GM19025 (cell line): Measurements from ENCODE around the gene YOD1.
A peak's percentile ranks its signal among the peaks of the same experiment; 100 is the strongest.
"Not testable (repeated sequence)": the region's sequence is repeated elsewhere in the genome, so short reads cannot be mapped to it uniquely, and the experiment has no call there.

Experiments used
- ATAC-seq: cut with Tn5 transposase; IDR thresholded peaks from one replicate; pipeline ENCODE4 v1.9.1; 2021; ENCODE audit warnings: mild to moderate bottlenecking, low read depth, moderate library complexity; ENCODE audit not compliant: unreplicated experiment

Gene YOD1

GRCh38 chr1:207050480-207051190 lies 373 bp downstream of the YOD1 start:
- peak; percentile 40 for ATAC-seq

GRCh38 chr1:207049974-207050391 lies 1.0 kb downstream of the YOD1 start:
- ATAC-seq = no peak

DNA sequence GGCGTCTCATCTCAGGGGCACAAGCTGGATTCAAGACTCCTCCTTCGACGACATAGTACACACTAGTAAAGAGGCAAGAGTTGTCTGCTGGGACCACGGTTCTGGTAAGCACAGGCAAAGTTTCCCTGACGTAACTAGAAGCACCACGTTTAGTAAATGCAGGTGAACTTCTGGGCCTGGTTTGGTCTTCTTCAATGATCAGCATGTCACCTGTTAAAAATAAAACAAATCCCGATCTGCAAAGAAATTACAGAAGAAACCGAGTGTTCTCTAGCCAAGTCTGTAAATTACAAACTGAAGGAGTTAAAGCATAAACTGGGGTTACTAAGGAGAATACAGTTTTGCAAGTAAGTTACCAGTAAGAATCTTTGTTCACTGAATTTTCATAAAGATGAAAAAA lies 1.5 kb downstream of the YOD1 start:
- no peak for ATAC-seq

- no peak for ATAC-seq
Measured at GRCh38 chr1:207049054-207049453, 2.0 kb downstream of the YOD1 start.

DNA sequence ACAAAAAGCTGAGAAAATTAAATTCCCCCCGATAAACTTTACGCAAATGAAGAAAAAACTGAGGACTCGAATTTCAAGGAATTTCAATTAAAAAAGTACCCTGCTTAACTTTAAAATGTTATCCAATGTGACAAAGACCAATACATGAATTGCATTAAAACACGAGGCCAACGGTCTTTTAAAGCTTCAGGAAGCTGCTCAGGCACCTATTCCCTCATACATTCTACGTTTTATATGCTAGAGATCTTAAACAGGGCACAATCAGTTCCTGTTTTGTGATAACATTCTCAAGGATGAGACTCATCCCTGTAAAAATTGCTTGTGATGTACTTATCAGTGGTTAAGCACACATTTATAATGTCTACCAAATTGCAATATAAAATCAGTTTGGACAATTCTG lies 3.0 kb downstream of the YOD1 start:
- no peak for ATAC-seq

DNA sequence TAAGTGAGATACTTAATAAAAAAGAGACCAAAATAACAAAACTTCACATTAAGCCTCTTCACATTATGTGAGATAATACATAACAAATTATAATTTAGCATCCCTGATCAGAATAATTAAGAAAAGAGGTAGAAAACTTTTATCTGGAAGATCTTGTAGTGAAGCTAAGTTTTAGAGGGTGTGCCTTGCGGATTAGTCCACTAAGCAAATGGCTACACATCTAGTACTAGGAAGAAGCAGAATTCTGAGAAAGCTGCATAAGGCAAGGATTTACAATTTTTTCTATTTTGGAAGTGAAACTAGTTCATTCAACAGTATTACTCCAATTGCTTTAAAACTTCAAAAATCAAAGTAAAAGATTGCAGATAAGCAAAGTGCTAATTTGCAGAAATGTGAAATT lies 3.5 kb downstream of the YOD1 start:
- ATAC-seq = no peak

DNA sequence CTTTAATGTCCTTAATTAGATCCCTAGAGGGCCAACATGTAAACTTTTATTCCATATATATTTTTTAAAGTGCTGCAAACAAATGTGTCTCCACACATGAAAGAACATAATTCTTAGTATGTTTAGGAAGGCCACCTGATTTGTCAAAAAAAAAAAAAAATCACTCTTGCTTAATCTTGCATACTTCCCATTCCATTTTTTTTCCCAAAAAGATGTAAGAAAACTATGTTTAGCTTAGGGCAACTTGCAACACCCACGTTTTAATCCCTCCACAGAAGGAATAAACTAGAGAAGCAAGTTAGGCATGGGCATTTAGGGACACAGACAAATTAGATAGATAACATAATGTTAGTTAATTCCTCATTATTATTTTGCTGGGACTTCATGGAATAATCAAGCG lies 5.6 kb downstream of the YOD1 start:
- ATAC-seq = no peak

GRCh38 chr1:207041397-207041796 lies 9.6 kb downstream of the YOD1 start:
- ATAC-seq = not testable (repeated sequence)

GRCh38 chr1:207040181-207040533 lies 10.9 kb downstream of the YOD1 start:
- ATAC-seq = no peak

DNA sequence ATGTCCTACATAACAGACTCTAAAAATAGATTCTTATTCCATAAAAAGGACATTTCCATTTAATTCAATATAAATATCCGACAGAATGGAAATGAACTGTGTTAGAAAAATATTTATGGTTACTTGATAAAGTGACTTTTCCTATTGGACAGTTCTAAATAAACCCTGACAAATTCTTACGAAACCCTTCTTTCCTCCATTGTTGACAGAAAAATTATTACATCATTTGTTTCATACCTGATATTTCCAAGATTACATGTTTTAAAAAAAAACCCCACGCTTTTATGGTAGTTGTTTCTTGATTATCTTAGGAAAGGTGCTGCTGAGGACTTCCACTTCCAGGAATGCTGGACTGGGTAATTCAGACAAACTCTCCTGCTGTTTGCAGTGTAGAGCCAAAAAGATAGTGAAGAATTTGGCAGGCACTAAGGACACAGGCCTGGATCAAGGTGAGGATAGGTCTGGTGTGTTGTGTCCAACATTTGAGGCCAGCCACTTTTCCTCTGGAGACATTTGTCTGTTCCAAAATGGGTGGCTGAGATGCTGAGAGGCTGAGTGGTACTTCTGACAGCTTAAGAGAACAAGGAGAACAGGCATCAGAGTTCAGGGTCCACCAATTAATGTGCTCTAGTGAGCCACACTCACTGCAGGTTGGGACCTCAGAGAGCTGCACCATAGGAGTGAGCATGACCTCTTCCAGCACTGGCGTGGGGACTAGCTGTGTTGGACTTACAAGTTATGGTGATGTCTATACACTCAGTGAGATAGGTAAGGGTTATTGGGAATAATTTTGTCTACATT lies 11.4 kb downstream of the YOD1 start:
- ATAC-seq = no peak

DNA sequence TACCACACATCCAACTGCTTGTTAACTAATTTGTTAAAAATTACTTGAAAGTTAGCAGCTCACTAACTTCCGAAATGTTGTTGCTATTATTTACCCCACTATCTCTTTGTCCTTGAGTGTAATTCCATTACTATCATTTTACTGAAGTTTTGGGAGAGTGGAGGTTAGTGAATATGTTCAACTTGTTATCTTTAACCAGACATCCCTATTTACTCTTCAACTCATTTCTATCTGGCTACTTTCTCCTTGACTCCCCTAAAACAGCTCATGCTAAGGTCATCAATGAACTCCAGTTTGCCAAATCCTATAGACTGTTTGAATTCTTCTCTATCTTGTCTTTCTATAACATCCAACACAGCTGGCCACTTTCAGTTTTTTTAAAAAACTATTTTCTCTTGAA lies 14.1 kb downstream of the YOD1 start:
- no peak for ATAC-seq

DNA sequence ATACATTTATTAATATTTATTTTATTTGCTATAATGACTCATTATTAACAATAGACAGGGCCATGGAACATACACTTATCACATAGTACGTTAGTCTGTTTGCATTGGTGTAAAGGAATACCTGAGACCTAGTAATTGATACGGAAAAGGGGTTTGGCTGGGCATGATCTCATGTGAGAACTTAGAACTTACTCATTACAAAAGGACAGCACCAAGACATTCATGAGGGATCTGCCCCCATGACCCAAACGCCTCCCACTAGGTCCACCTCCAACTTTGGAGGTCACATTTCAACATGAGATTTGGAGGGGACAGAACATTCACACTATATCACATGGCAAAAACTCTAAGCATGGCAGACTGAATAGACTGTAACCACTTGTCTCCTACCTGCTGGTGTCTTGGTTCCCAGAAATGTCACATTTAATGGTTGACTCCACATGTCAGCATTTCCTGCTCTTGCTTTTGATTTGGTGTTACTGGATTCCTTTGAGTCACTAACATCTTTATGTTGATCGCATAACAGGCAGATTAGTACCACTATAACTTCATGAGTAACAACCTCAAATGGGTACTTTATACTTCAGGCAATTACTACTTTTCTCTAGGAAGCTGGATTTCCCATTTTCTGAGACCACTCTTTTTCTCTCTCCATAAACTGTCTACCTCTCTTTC lies 15.0 kb downstream of the YOD1 start:
- no peak for ATAC-seq

GRCh38 chr1:207034998-207035397 lies 16.0 kb downstream of the YOD1 start:
- ATAC-seq = no peak

DNA sequence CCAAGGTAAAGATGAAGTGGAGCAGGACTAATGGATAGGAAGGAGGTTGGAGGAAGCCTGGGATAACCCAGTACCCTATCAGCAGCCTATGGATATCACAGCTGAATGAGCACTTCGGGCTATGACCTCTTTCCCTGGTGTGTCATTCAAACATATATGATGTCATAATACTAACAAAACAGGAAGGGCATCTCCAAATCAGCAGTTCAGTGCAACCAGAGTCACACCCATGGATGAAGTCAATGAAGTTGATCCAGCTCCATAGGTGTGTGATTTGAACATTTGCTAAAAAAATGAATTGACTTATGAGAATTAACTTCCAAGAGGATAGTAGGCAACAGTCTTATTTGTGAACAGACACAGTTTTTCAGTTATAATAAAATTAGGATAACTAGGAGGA lies 16.8 kb downstream of the YOD1 start:
- ATAC-seq = no peak

DNA sequence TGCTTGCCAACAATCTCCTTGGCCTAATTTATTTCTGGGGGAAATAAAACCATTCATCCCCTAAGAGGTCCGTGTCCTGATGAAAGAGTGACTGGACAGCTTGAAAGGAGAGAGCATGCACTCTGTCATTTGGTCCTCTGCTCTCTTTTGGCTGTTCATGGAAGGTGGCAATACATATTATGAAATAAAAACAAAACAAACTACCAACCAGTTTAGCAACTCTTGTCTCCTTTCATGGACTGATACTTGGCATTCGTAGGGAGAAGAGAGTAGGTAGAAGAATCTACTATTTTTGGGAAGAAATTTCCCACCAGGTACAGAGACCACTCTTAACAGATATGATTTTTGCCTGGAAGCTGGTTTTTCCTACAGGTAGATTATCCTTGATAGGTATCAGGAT lies 17.7 kb downstream of the YOD1 start:
- ATAC-seq = no peak

DNA sequence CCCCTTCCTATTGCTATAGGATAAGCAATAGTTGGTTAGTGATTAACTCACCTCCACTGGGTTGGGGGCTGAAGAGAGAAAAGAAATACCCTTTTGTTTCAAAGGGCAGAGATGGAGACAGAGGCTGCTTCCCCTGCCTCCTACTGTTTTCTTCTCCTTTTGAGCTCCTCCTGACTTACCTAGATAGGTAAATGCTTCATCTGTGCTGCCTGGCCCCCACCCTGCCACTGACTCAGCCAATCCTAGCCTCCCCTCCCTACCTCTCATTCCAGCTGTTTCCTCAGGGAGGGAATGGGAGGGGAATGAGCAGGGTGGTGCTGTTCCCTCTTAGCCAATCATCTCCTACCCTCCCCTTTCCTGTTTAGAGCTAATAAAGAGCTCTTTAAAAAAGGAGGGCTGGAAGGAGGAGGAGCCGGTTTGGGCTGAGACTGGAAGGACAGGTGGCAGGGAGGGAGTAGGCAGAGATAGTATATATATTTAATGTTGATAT lies 18.4 kb downstream of the YOD1 start, which contains the start of gene C1orf116:
TSS of gene C1orf116 (minus strand) at position 229 of the 490 bp plus-strand sequence. CDS start 5,158 bp downstream, outside the sequence.
- no peak for ATAC-seq

DNA sequence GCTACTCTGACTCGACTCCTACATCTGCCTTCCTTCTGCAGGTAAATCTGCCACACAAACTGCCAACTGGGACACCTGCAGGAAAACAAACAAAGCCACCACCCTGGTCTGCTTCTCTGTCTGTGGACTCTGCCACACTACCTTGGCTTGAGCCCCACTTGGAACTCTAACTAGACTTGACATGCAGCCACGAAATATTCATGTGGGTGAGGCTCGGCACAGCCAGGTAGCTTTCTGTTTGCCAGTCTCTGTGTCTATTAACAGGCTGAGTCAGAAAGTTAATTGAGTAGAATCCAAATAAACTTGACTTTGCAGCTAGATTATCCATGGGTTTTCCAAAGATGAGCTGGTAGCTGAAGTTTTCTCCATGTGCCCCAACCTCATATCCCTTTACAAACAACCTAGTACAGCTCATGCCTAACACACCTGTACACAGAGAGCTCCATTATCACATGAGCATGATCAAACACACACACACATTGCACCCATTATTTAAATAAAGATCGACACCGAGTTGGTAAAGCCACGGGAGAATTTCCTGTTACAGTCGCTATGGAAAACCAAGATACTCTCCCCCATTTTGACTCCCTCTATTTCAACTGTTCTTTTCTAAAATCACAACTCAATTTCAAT lies 19.3 kb downstream of the YOD1 start:
- no peak for ATAC-seq

GRCh38 chr1:207031016-207031415 lies 20.0 kb downstream of the YOD1 start:
- no peak for ATAC-seq

GRCh38 chr1:207030522-207031009 lies 20.4 kb downstream of the YOD1 start:
- no peak for ATAC-seq

GRCh38 chr1:207029701-207030521 lies 21.1 kb downstream of the YOD1 start:
- no peak for ATAC-seq
